Endothelial cell of hepatic sinusoid (primary cell): Measurements from ENCODE around the gene MSI2.

Source experiments
- in situ Hi-C: cut with HindIII; loops from 2 replicates; pipeline ENCODE4 v1.10.0; 2017; ENCODE audit warnings: low sequenced_read_pairs

The MSI2 gene

GRCh38 chr17:57332501-57332900 is 76.2 kb downstream of the MSI2 start:
- in situ Hi-C loops, result loop anchor here (5.0 kb wide), 2 partner anchors 45 to 70 kb away; no protein-coding TSS in a partner anchor

GRCh38 chr17:57335195-57335792 is 79.0 kb downstream of the MSI2 start:
- in situ Hi-C loops, result no loop called here

GRCh38 chr17:57337390-57337789 is 81.1 kb downstream of the MSI2 start:
- in situ Hi-C loops, result no loop called here

- in situ Hi-C loops, result no loop called here
Observed at GRCh38 chr17:57338257-57338914, 82.1 kb downstream of the MSI2 start.

GRCh38 chr17:57340160-57340981 is 84.0 kb downstream of the MSI2 start:
- in situ Hi-C loops, result no loop called here

- in situ Hi-C loops, result no loop called here
Observed at GRCh38 chr17:57341611-57342540, 85.6 kb downstream of the MSI2 start.

GRCh38 chr17:57342963-57343589 is 86.8 kb downstream of the MSI2 start:
- in situ Hi-C loops, result no loop called here

- in situ Hi-C loops, result no loop called here
Observed at GRCh38 chr17:57343717-57344116, 87.4 kb downstream of the MSI2 start.

GRCh38 chr17:57344261-57344660 is 87.9 kb downstream of the MSI2 start:
- in situ Hi-C loops, result no loop called here

GRCh38 chr17:57349541-57350247 is 93.4 kb downstream of the MSI2 start:
- in situ Hi-C loops, result loop anchor here (5.0 kb wide), 1 partner anchor 32 kb away; no protein-coding TSS in a partner anchor

GRCh38 chr17:57350266-57350665 is 93.9 kb downstream of the MSI2 start:
- in situ Hi-C loops, result loop anchor here (5.0 kb wide), 1 partner anchor 33 kb away; no protein-coding TSS in a partner anchor

- in situ Hi-C loops, result loop anchor here (5.0 kb wide), 1 partner anchor 35 kb away; no protein-coding TSS in a partner anchor
Observed at GRCh38 chr17:57352665-57353175, 96.4 kb downstream of the MSI2 start.

- in situ Hi-C loops, result loop anchor here (5.0 kb wide), 1 partner anchor 37 kb away; no protein-coding TSS in a partner anchor
Observed at GRCh38 chr17:57354673-57355072, 98.3 kb downstream of the MSI2 start.

- in situ Hi-C loops, result no loop called here
Observed at GRCh38 chr17:57355090-57355859, 99.0 kb downstream of the MSI2 start.

GRCh38 chr17:57356153-57356718 is 99.9 kb downstream of the MSI2 start:
- in situ Hi-C loops, result no loop called here

- in situ Hi-C loops, result no loop called here
Observed at GRCh38 chr17:57356719-57357391, 100.5 kb downstream of the MSI2 start.

- in situ Hi-C loops, result no loop called here
Observed at GRCh38 chr17:57357392-57357784, 101.1 kb downstream of the MSI2 start.
